H1 (cell line): ENCODE data around the gene GATA5. TPM values are rescaled to one million over a fixed set of nuclear protein-coding genes. Genes with fewer than 3 reads are reported as not detected.
A peak's percentile ranks its signal among the peaks of the same experiment; 100 is the strongest.

Experiments used
- CTCF ChIA-PET: fragments of 300-600 bp; sonication (Branson Sonifier 250); formaldehyde crosslinking; loops from one replicate; lab custom pipeline; 2021; ENCODE audit not compliant: partially characterized antibody; lab: Charles Lee
- POLR2A ChIA-PET: fragments of 300-600 bp; sonication (Branson Sonifier 250); formaldehyde crosslinking; loops from one replicate; lab custom pipeline; 2021; ENCODE audit warnings: inconsistent platforms; ENCODE audit not compliant: partially characterized antibody; lab: Charles Lee
- DNase-seq, 2 experiments: peaks; one replicate each; pipeline versions ENCODE4 v3.0.0 to v3.0.0-alpha.2; 2010 to 2022; ENCODE audit warnings: low spot score in 2 of 2, low read depth in 1 of 2, mixed read lengths in 1 of 2
- FAIRE-seq: peaks from 2 replicates; lab custom pipeline; 2011; peaks lifted over from hg19 to GRCh38; lab: Jason Lieb, UNC
- H2AFZ ChIP-seq: 2 replicates; pipeline ENCODE4 v1.8.1; 2012; ENCODE audit warnings: low read length, inconsistent platforms
- H2AK5ac ChIP-seq: 2 replicates; pipeline ENCODE4 v1.6.1; 2013; ENCODE audit warnings: low read depth, low read length
- H2BK120ac ChIP-seq: replicated peaks from 2 replicates; pipeline ENCODE3; 2013; ENCODE audit warnings: low read depth, low read length, inconsistent platforms
- H2BK12ac ChIP-seq: 2 replicates; pipeline ENCODE4 v1.6.1; 2013; ENCODE audit warnings: low read depth, low read length
- H2BK15ac ChIP-seq: 2 replicates; pipeline ENCODE4 v1.6.1; 2013; ENCODE audit warnings: low read length
- H2BK20ac ChIP-seq: 2 replicates; pipeline ENCODE4 v1.6.1; 2013; ENCODE audit warnings: low read length
- H2BK5ac ChIP-seq: 2 replicates; pipeline ENCODE4 v1.6.1; 2013; ENCODE audit warnings: low read depth, low read length
- H3K14ac ChIP-seq: 2 replicates; pipeline ENCODE4 v1.6.1; 2013; ENCODE audit warnings: inconsistent platforms; ENCODE audit not compliant: insufficient read length
- H3K18ac ChIP-seq: 2 replicates; pipeline ENCODE4 v1.6.1; 2013; ENCODE audit warnings: low read length; ENCODE audit errors: extremely low read depth
- H3K23ac ChIP-seq: 2 replicates; pipeline ENCODE4 v1.6.1; 2013; ENCODE audit warnings: inconsistent platforms; ENCODE audit not compliant: insufficient read length
- H3K23me2 ChIP-seq: 2 replicates; pipeline ENCODE4 v1.6.1; 2013; ENCODE audit warnings: low read depth, low read length
- H3K27ac ChIP-seq: 2 replicates; pipeline ENCODE4 v1.6.1; 2011; ENCODE audit warnings: low read depth, low read length, inconsistent platforms
- H3K27me3 ChIP-seq, 4 experiments: replicated peaks in 1 of 4; 1 replicate in 1 of 4; 2 replicates in 3 of 4; pipeline versions ENCODE4 v1.6.1 to v1.8.1; 2011 to 2013; ENCODE audit warnings: low read length in 3 of 4, mild to moderate bottlenecking in 3 of 4, inconsistent platforms in 2 of 4, mixed read lengths in 2 of 4, moderate library complexity in 1 of 4; ENCODE audit not compliant: control insufficient read depth in 3 of 4, insufficient read depth in 3 of 4; ENCODE audit errors: extremely low read depth in 1 of 4
- H3K36me3 ChIP-seq, 4 experiments: 2 replicates each; pipeline versions ENCODE4 v1.6.1 to v1.8.1; 2011 to 2013; ENCODE audit warnings: mild to moderate bottlenecking in 4 of 4, low read length in 3 of 4, moderate library complexity in 2 of 4, control low read depth in 1 of 4, inconsistent platforms in 1 of 4; ENCODE audit not compliant: insufficient read depth in 4 of 4, control insufficient read depth in 2 of 4
- H3K4ac ChIP-seq: replicated peaks from 2 replicates; pipeline ENCODE3; 2013; ENCODE audit warnings: low read length, low read depth, mixed read lengths, inconsistent platforms; ENCODE audit not compliant: insufficient read length
- H3K4me1 ChIP-seq, 4 experiments: replicated peaks in 1 of 4; 1 replicate in 1 of 4; 2 replicates in 3 of 4; pipeline versions ENCODE4 v1.6.1 to v1.8.1; 2011 to 2013; ENCODE audit warnings: low read length in 3 of 4, inconsistent platforms in 2 of 4, mixed read lengths in 1 of 4; ENCODE audit not compliant: insufficient read depth in 4 of 4, control insufficient read depth in 3 of 4
- H3K4me2 ChIP-seq, 2 experiments: 2 replicates each; pipeline versions ENCODE4 v1.6.1 to v1.8.1; 2011 to 2013; ENCODE audit warnings: low read depth in 2 of 2, low read length in 2 of 2, control low read depth in 1 of 2, inconsistent platforms in 1 of 2, mild to moderate bottlenecking in 1 of 2; ENCODE audit not compliant: insufficient read depth in 1 of 2
- H3K4me3 ChIP-seq, 4 experiments: fragments of 200-600, 300-600 bp in 1 of 4; sonication (generic), shearing (Covaris generic), sonication (Bioruptor Twin) in 1 of 4; 2 replicates each; pipeline versions ENCODE4 v1.5.1 to v1.8.1; 2011 to 2016; ENCODE audit warnings: low read length in 4 of 4, low read depth in 3 of 4, control low read depth in 2 of 4, inconsistent platforms in 2 of 4, mild to moderate bottlenecking in 2 of 4, mixed read lengths in 1 of 4, moderate library complexity in 1 of 4; ENCODE audit not compliant: insufficient read depth in 2 of 4; ENCODE audit errors: extremely low read depth in 1 of 4
- H3K56ac ChIP-seq: replicated peaks from 2 replicates; pipeline ENCODE3; 2013; ENCODE audit warnings: low read depth, mild to moderate bottlenecking, mixed read lengths, low read length, inconsistent platforms; ENCODE audit not compliant: insufficient read length
- H3K79me1 ChIP-seq: 2 replicates; pipeline ENCODE4 v1.6.1; 2013; ENCODE audit warnings: low read depth, low read length, control low read depth
- H3K79me2 ChIP-seq, 2 experiments: 2 replicates each; pipeline versions ENCODE4 v1.6.1 to v1.8.1; 2012 to 2013; ENCODE audit warnings: low read length in 2 of 2, mild to moderate bottlenecking in 2 of 2, inconsistent platforms in 1 of 2; ENCODE audit not compliant: insufficient read depth in 2 of 2, control insufficient read depth in 1 of 2
- H3K9ac ChIP-seq, 4 experiments: replicated peaks in 1 of 4; 1 replicate in 1 of 4; 2 replicates in 3 of 4; pipeline versions ENCODE4 v1.6.1 to v1.8.1; 2011 to 2013; ENCODE audit warnings: low read depth in 3 of 4, low read length in 3 of 4, control low read depth in 2 of 4, mild to moderate bottlenecking in 2 of 4, moderate library complexity in 2 of 4, inconsistent platforms in 1 of 4; ENCODE audit errors: extremely low read depth in 1 of 4
- H3K9me3 ChIP-seq, 2 experiments: 2 replicates each; pipeline versions ENCODE4 v1.6.1 to v1.8.1; 2012 to 2013; ENCODE audit warnings: mild to moderate bottlenecking in 2 of 2, moderate library complexity in 2 of 2, control low read depth in 1 of 2, inconsistent platforms in 1 of 2, low read depth in 1 of 2, low read length in 1 of 2, mixed read lengths in 1 of 2; ENCODE audit not compliant: insufficient read depth in 2 of 2
- H4K20me1 ChIP-seq, 2 experiments: replicated peaks in 1 of 2; 2 replicates each; pipeline versions ENCODE3 to v1.8.1; 2011 to 2013; ENCODE audit warnings: inconsistent platforms in 2 of 2, low read length in 2 of 2, mild to moderate bottlenecking in 1 of 2; ENCODE audit not compliant: insufficient read depth in 2 of 2, control insufficient read depth in 1 of 2
- H4K5ac ChIP-seq: 2 replicates; pipeline ENCODE4 v1.6.1; 2013; ENCODE audit warnings: low read length, low read depth, mixed read lengths, inconsistent platforms; ENCODE audit not compliant: insufficient read length
- H4K8ac ChIP-seq: 2 replicates; pipeline ENCODE4 v1.8.0; 2013; ENCODE audit warnings: mild to moderate bottlenecking, moderate library complexity, low read length, inconsistent platforms; ENCODE audit not compliant: insufficient read depth; ENCODE audit errors: extremely low read depth
- H4K91ac ChIP-seq: replicated peaks from 2 replicates; pipeline ENCODE3; 2013; ENCODE audit warnings: low read length, mixed read lengths, inconsistent platforms; ENCODE audit not compliant: insufficient read length
- CREB1 ChIP-seq: IDR thresholded peaks from 2 replicates; pipeline ENCODE4 v1.6.1; 2012; ENCODE audit warnings: inconsistent platforms
- SAP30 ChIP-seq: fragments of 300-600 bp; sonication (generic); IDR thresholded peaks from 2 replicates; pipeline ENCODE4 v1.7.1; 2012; ENCODE audit warnings: low read length, moderate library complexity, mild to moderate bottlenecking, inconsistent platforms; ENCODE audit not compliant: insufficient read depth, insufficient replicate concordance
- ZNF274 ChIP-seq: IDR thresholded peaks from 2 replicates; pipeline ENCODE4 v1.7.0; 2012; ENCODE audit warnings: low read length, borderline replicate concordance; ENCODE audit errors: extremely low read depth
- WGBS, 2 experiments: shearing (Covaris generic) in 1 of 2; methylation state at CpG; one replicate each; pipeline versions ENCODE4 v1.1.6 to v1.1.7; 2013 to 2015; ENCODE audit warnings: low lambda C conversion rate in 2 of 2, mixed read lengths in 2 of 2, inconsistent platforms in 1 of 2, low coverage in 1 of 2, missing lambda C conversion rate in 1 of 2; ENCODE audit not compliant: insufficient replicate concordance in 2 of 2, insufficient coverage in 1 of 2, insufficient read length in 1 of 2; ENCODE audit errors: extremely low coverage in 1 of 2, missing lambda C conversion rate in 1 of 2; 5-methylcytosine and 5-hydroxymethylcytosine counted together
- polyA plus RNA-seq, 7 experiments: library from polyadenylated mRNA; depleted of rRNA in 3 of 7; stranded (reverse) in 5 of 7; unstranded in 2 of 7; fragments of >200 nt in 5 of 7; fragments of 200-250 nt in 2 of 7; gene quantifications; 1 replicate in 5 of 7; 2 replicates in 1 of 7; 4 replicates in 1 of 7; pipeline versions ENCODE4 v1.2.1 to v1.2.3, GENCODE V29; 2011 to 2013; ENCODE audit warnings: missing spikeins in 2 of 7, mixed read lengths in 2 of 7
- total RNA-seq: library from RNA; stranded (reverse); fragmentation: NEBNext Ultra II Directional; extraction: Animal tissue kit (Norgen Biotek cat#: 25700); gene quantifications from 2 replicates; pipeline ENCODE4 v1.2.1, GENCODE V29; 2021

The GATA5 gene
- total and polyA plus RNA-seq, 2 of the 8 experiments (the other 6 are each of a cell fraction or from before 2014, with no cell fraction given) = 0.08 to 0.11 TPM

GRCh38 chr20:62464425-62464770, 11.4 kb downstream of the GATA5 start:
- H3K79me1 ChIP-seq = no peaks in the 10 kb centered on the region
- no peak overlapping the region for H3K23ac ChIP-seq
- H3K9ac ChIP-seq = no peak overlapping the region
- no peak overlapping the region for H4K91ac ChIP-seq
- H2BK12ac ChIP-seq = no peak overlapping the region
- H2BK120ac ChIP-seq = no peak overlapping the region
- POLR2A ChIA-PET = no interaction called here
- peaks cover 0 to 5% of the 10 kb centered on the region in 2 experiments for H4K20me1 ChIP-seq
- no peaks in the 10 kb centered on the region for H3K9me3 ChIP-seq
- no peaks in the 10 kb centered on the region for H3K23me2 ChIP-seq
- FAIRE-seq = no peak
- H3K18ac ChIP-seq = no peak overlapping the region
- no peak overlapping the region for H3K4me2 ChIP-seq
- H3K79me2 ChIP-seq = no peaks in the 10 kb centered on the region
- H2BK20ac ChIP-seq = no peak overlapping the region
- no peak overlapping the region for H2BK5ac ChIP-seq
- no peaks in the 10 kb centered on the region for H3K4me1 ChIP-seq
- CTCF ChIA-PET = interaction anchor here (1.0 kb wide), 1 partner anchor 44 kb away, joined by 3 read pairs; no protein-coding TSS in a partner anchor
- H3K56ac ChIP-seq = no peak overlapping the region
- no peak overlapping the region for H4K5ac ChIP-seq
- H2AFZ ChIP-seq = no peak overlapping the region
- H3K27ac ChIP-seq = no peak overlapping the region
- H4K8ac ChIP-seq = peak overlapping the region; percentile 51; the same call in 1 of the 2 replicates
- WGBS, 2 experiments = 91% methylated on average over 10 of the region's 10 CpGs; no CpG with 5 or more reads in 1 of the 2 experiments
- no peaks in the 10 kb centered on the region for H3K36me3 ChIP-seq
- no peak overlapping the region for H3K4ac ChIP-seq
- H3K27me3 ChIP-seq = no peaks in the 10 kb centered on the region
- no peak overlapping the region for H3K4me3 ChIP-seq
- H3K14ac ChIP-seq = no peak overlapping the region
- H2AK5ac ChIP-seq = no peak overlapping the region
- no peak overlapping the region for H2BK15ac ChIP-seq
- no peak for DNase-seq
- TF ChIP-seq SAP30 (no peak), ZNF274 (no peak), CREB1 (no peak)
